Liver (tissue), 9 donors: ENCODE results near the gene STX16. TPM values are rescaled to one million over a fixed set of nuclear protein-coding genes. Genes with fewer than 3 reads are reported as not detected.

ENCODE experiments used
- DNase-seq: peaks from one replicate; pipeline ENCODE4 v3.0.0-alpha.2; 2017; ENCODE audit warnings: low spot score
- H3K27ac ChIP-seq, 2 donors: one replicate each; pipeline ENCODE4 v1.7.0; 2013; ENCODE audit warnings: inconsistent platforms in 2 of 2, low read length in 2 of 2, control low read depth in 1 of 2, low read depth in 1 of 2, mild to moderate bottlenecking in 1 of 2
- H3K27me3 ChIP-seq, 4 donors: one replicate each; pipeline versions ENCODE4 v1.6.1 to v1.7.0; 2013; ENCODE audit warnings: low read length in 3 of 4, inconsistent platforms in 1 of 4, mild to moderate bottlenecking in 1 of 4, moderate library complexity in 1 of 4; ENCODE audit not compliant: control insufficient read depth in 4 of 4, insufficient read depth in 4 of 4
- H3K36me3 ChIP-seq, 4 donors: one replicate each; pipeline versions ENCODE4 v1.6.1 to v1.7.0; 2013; ENCODE audit warnings: low read length in 3 of 4, mild to moderate bottlenecking in 3 of 4, low read depth in 1 of 4, moderate library complexity in 1 of 4; ENCODE audit not compliant: control insufficient read depth in 4 of 4, insufficient read depth in 3 of 4
- H3K4me1 ChIP-seq, 4 donors: one replicate each; pipeline versions ENCODE4 v1.6.1 to v1.7.0; 2013; ENCODE audit warnings: low read length in 3 of 4, mild to moderate bottlenecking in 3 of 4, moderate library complexity in 1 of 4; ENCODE audit not compliant: control insufficient read depth in 4 of 4, insufficient read depth in 4 of 4
- H3K4me3 ChIP-seq, 3 donors: one replicate each; pipeline versions ENCODE4 v1.6.1 to v1.7.0; 2013; ENCODE audit warnings: low read length in 3 of 3, control low read depth in 1 of 3, low read depth in 1 of 3, mild to moderate bottlenecking in 1 of 3
- H3K9ac ChIP-seq, 2 donors: one replicate each; pipeline ENCODE4 v1.7.0; 2013; ENCODE audit warnings: low read length in 2 of 2, mild to moderate bottlenecking in 2 of 2, moderate library complexity in 2 of 2, control low read depth in 1 of 2, low read depth in 1 of 2
- H3K9me3 ChIP-seq, 4 donors: one replicate each; pipeline versions ENCODE4 v1.6.1 to v1.7.0; 2013; ENCODE audit warnings: low read length in 3 of 4; ENCODE audit not compliant: control insufficient read depth in 4 of 4
- EGR1 ChIP-seq, 2 donors: IDR thresholded peaks; 2 replicates each; pipeline ENCODE4 v1.6.1; 2016 to 2018; ENCODE audit warnings: antibody characterized with exemption in 2 of 2, low read depth in 2 of 2
- FOXA1 ChIP-seq: IDR thresholded peaks from 2 replicates; pipeline ENCODE4 v1.6.1; 2016; ENCODE audit warnings: antibody characterized with exemption
- FOXA2 ChIP-seq: IDR thresholded peaks from 2 replicates; pipeline ENCODE4 v1.6.1; 2016; ENCODE audit warnings: antibody characterized with exemption
- GABPA ChIP-seq, 2 donors: IDR thresholded peaks in 1 of 2; conservative IDR thresholded peaks in 1 of 2; 2 replicates each; pipeline ENCODE4 v1.6.1; 2016; ENCODE audit warnings: antibody characterized with exemption in 2 of 2, mild to moderate bottlenecking in 1 of 2, moderate library complexity in 1 of 2
- HNF4A ChIP-seq, 2 donors: conservative IDR thresholded peaks; 2 replicates each; pipeline ENCODE4 v1.6.1; 2016; ENCODE audit warnings: antibody characterized with exemption in 2 of 2, mild to moderate bottlenecking in 2 of 2
- HNF4G ChIP-seq: IDR thresholded peaks from 2 replicates; pipeline ENCODE4 v1.6.1; 2016; ENCODE audit warnings: antibody characterized with exemption
- JUND ChIP-seq, 2 donors: IDR thresholded peaks; 2 replicates each; pipeline ENCODE4 v1.6.1; 2016; ENCODE audit warnings: antibody characterized with exemption in 2 of 2
- MAX ChIP-seq: IDR thresholded peaks from 2 replicates; pipeline ENCODE4 v1.6.1; 2016; ENCODE audit warnings: antibody characterized with exemption
- NR2F2 ChIP-seq: IDR thresholded peaks from 2 replicates; pipeline ENCODE4 v1.6.1; 2016; ENCODE audit warnings: antibody characterized with exemption
- RAD21 ChIP-seq, 2 donors: IDR thresholded peaks; 2 replicates each; pipeline ENCODE4 v1.6.1; 2016; ENCODE audit warnings: antibody characterized with exemption in 2 of 2, mild to moderate bottlenecking in 2 of 2
- REST ChIP-seq: IDR thresholded peaks from 2 replicates; pipeline ENCODE4 v1.6.1; 2016; ENCODE audit warnings: antibody characterized with exemption, mild to moderate bottlenecking
- RXRA ChIP-seq, 2 donors: IDR thresholded peaks; 2 replicates each; pipeline ENCODE4 v1.6.1; 2017 to 2018; ENCODE audit warnings: antibody characterized with exemption in 2 of 2, mild to moderate bottlenecking in 1 of 2
- SP1 ChIP-seq: IDR thresholded peaks from 2 replicates; pipeline ENCODE4 v1.6.1; 2018; ENCODE audit warnings: antibody characterized with exemption, mild to moderate bottlenecking
- TAF1 ChIP-seq: conservative IDR thresholded peaks from 2 replicates; pipeline ENCODE4 v1.6.1; 2016; ENCODE audit warnings: antibody characterized with exemption, mild to moderate bottlenecking
- YY1 ChIP-seq: IDR thresholded peaks from 2 replicates; pipeline ENCODE4 v1.6.1; 2016; ENCODE audit warnings: antibody characterized with exemption, mild to moderate bottlenecking
- ZBTB33 ChIP-seq: IDR thresholded peaks from 2 replicates; pipeline ENCODE4 v1.6.1; 2016; ENCODE audit warnings: antibody characterized with exemption
- WGBS: extraction: QIAGEN DNeasy Blood & Tissue Kit; methylation state at CpG from one replicate; pipeline ENCODE4 v1.1.7; 2013; 5-methylcytosine and 5-hydroxymethylcytosine counted together
- polyA plus RNA-seq, 2 donors: library from polyadenylated mRNA; stranded (reverse) in 1 of 2; unstranded in 1 of 2; fragments of 200-250 nt in 1 of 2; fragments of >200 nt in 1 of 2; fragmentation: Nextera tagmentation in 1 of 2; extraction: Ambion mirVana in 1 of 2; gene quantifications; one replicate each; pipeline versions ENCODE4 v1.2.1 to v1.2.3, GENCODE V29; 2013 to 2015
- total RNA-seq, 2 donors: library from RNA; depleted of rRNA; stranded (reverse); fragments of >200 nt; gene quantifications; one replicate each; pipeline ENCODE4 v1.2.3, GENCODE V29; 2014
- TF ChIP-seq, protein P1 (sequence below): fragments of 150-350 bp; IDR thresholded peaks from 2 replicates; pipeline ENCODE4 v1.5.1; 2017; ENCODE audit warnings: improper control_type of control experiment, low read depth, low read length; ENCODE audit not compliant: missing input control
- TF ChIP-seq, protein P2 (sequence below): IDR thresholded peaks from 2 replicates; pipeline ENCODE4 v1.6.1; 2016; ENCODE audit warnings: antibody characterized with exemption
- donor health status: healthy.
- donor health status: healthy.
- donor health status: healthy.
- donor health status: healthy.
- donor health status: healthy.

The STX16 gene
- total and polyA plus RNA-seq, 4 donors: 8.5 to 32.5 (median 16.6) TPM

- no peaks in the 10 kb centered on the region for H3K9me3 ChIP-seq
- peaks cover 5 to 17% (median 13%) of the 10 kb centered on the region in 4 donors for H3K4me1 ChIP-seq
- no peaks in the 10 kb centered on the region for H3K27me3 ChIP-seq
- H3K4me3 ChIP-seq: peak within 1 kb of the TSS; percentile 13 to 73 (median 24)
- H3K36me3 ChIP-seq: peaks cover 2 to 21% (median 11%) of the 10 kb centered on the region in 4 donors
- H3K9ac ChIP-seq: peak within 1 kb of the TSS in 1 of 2 donors; percentile 62
- TF ChIP-seq, protein P1, sequence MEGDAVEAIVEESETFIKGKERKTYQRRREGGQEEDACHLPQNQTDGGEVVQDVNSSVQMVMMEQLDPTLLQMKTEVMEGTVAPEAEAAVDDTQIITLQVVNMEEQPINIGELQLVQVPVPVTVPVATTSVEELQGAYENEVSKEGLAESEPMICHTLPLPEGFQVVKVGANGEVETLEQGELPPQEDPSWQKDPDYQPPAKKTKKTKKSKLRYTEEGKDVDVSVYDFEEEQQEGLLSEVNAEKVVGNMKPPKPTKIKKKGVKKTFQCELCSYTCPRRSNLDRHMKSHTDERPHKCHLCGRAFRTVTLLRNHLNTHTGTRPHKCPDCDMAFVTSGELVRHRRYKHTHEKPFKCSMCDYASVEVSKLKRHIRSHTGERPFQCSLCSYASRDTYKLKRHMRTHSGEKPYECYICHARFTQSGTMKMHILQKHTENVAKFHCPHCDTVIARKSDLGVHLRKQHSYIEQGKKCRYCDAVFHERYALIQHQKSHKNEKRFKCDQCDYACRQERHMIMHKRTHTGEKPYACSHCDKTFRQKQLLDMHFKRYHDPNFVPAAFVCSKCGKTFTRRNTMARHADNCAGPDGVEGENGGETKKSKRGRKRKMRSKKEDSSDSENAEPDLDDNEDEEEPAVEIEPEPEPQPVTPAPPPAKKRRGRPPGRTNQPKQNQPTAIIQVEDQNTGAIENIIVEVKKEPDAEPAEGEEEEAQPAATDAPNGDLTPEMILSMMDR: peak; percentile 48
- TF ChIP-seq, protein P2, sequence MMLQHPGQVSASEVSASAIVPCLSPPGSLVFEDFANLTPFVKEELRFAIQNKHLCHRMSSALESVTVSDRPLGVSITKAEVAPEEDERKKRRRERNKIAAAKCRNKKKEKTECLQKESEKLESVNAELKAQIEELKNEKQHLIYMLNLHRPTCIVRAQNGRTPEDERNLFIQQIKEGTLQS: no peak
- WGBS: 4% methylated on average over 93 of the region's 93 CpGs
- DNase-seq: peak; percentile 62
- H3K27ac ChIP-seq: peak within 1 kb of the TSS; percentile 61 to 65
Observed at GRCh38 chr20:58692579-58693225, 41.6 kb downstream of the STX16 start, which contains the start of gene NPEPL1. Gene NPEPL1, plus strand, starts transcription at chr20:58692800. Its CDS starts 101 bp downstream, at chr20:58692901.

DNA sequence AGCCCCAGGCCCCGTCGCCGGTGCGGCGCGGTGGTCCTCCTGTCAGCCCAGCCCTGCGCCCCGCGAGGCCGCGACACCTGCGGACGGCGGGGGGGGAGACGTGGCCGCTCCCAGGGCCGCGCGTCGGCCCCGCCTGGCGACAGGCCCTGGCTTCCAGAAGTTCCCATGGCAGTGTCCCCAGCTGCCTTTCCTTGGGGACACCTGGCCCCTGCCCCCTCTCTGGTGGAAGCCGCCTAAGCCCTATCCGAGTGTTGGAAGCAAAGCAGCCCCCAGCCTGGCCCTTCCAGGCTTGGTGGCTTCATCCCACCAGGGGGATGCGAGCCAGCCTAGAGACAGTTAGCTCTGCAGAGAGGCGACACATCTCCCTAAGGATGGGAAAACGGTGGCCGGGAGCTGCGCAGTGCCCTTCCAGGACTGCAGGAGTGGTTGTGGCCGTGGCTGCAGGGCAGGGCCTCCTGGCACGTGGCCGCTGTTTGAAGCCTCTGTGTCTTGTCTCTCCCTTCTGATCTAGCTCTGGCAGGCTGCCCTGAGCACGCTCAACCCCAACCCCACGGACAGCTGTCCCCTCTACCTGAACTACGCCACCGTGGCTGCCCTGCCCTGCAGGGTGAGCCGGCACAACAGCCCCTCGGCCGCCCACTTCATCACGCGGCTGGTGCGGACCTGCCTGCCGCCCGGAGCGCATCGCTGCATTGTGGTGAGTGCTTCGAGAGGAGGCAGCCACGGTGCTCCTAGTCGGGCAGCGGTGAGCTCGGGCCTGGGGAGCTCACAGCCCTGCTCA lies 42.3 kb downstream of the STX16 start:
- Histone ChIP-seq H3K27me3 (no peaks in the 10 kb centered on the region), H3K4me1 (peaks cover 5 to 17% (median 13%) of the 10 kb centered on the region in 4 donors), H3K36me3 (peaks cover 2 to 25% (median 13%) of the 10 kb centered on the region in 4 donors), H3K9me3 (no peaks in the 10 kb centered on the region), H3K9ac (peak overlapping the region in 1 of 2 donors; percentile 62), H3K4me3 (peak overlapping the region; percentile 13 to 73 (median 24)), H3K27ac (peak overlapping the region in 1 of 2 donors; percentile 14)
- TF ChIP-seq HNF4G: no peak
- no peak for TF ChIP-seq REST
- TF ChIP-seq ZBTB33: no peak
- no peak for TF ChIP-seq FOXA2
- TF ChIP-seq EGR1 (IDR thresholded peaks at IDR 0.05; ENCODE audit: low read depth in 2 of 2): no peak
- TF ChIP-seq RAD21 (IDR thresholded peaks at IDR 0.05): no peak
- TF ChIP-seq TAF1: no peak
- TF ChIP-seq HNF4A (conservative IDR thresholded peaks at IDR 0.05): no peak
- TF ChIP-seq, protein P2: no peak
- no peak for TF ChIP-seq SP1
- TF ChIP-seq FOXA1: no peak
- TF ChIP-seq YY1: no peak
- TF ChIP-seq, protein P1: no peak
- no peak for TF ChIP-seq NR2F2
- TF ChIP-seq JUND (IDR thresholded peaks at IDR 0.05): no peak
- no peak for TF ChIP-seq GABPA (IDR thresholded peaks at IDR 0.05 in 1 of 2, conservative IDR thresholded peaks at IDR 0.05 in 1 of 2)
- TF ChIP-seq MAX: no peak
- TF ChIP-seq RXRA (IDR thresholded peaks at IDR 0.05): no peak
- DNase-seq: no peak
- WGBS: 49% methylated on average over 51 of the region's 51 CpGs
